Neutrophil (primary cell): Measurements from ENCODE around the gene DDTL.

Experiments
- H3K27ac ChIP-seq: fragments of 200-600 bp; sonication (generic); 2 replicates; pipeline ENCODE4 v1.5.1; 2016; ENCODE audit warnings: mild to moderate bottlenecking, moderate library complexity
- H3K27me3 ChIP-seq: fragments of 200-600 bp; sonication (generic); 2 replicates; pipeline ENCODE4 v1.6.0; 2016; ENCODE audit warnings: mild to moderate bottlenecking
- H3K36me3 ChIP-seq: fragments of 200-600 bp; sonication (generic); 2 replicates; pipeline ENCODE4 v1.5.1; 2017
- H3K4me1 ChIP-seq, 2 experiments: fragments of 200-600 bp in 1 of 2; sonication (generic) in 1 of 2; 1 replicate in 1 of 2; 2 replicates in 1 of 2; pipeline versions ENCODE4 v1.5.1 to v1.6.1; 2013 to 2016; ENCODE audit warnings: low read depth in 1 of 2, low read length in 1 of 2, mild to moderate bottlenecking in 1 of 2, moderate library complexity in 1 of 2; ENCODE audit not compliant: control insufficient read depth in 1 of 2, insufficient read depth in 1 of 2
- H3K4me3 ChIP-seq, 2 experiments: fragments of 200-600 bp in 1 of 2; sonication (generic) in 1 of 2; 1 replicate in 1 of 2; 2 replicates in 1 of 2; pipeline ENCODE4 v1.5.1; 2013 to 2016; ENCODE audit warnings: low read depth in 1 of 2, low read length in 1 of 2, mild to moderate bottlenecking in 1 of 2, moderate library complexity in 1 of 2
- H3K9me3 ChIP-seq: fragments of 200-600 bp; sonication (generic); 2 replicates; pipeline ENCODE4 v1.5.1; 2016
- TF ChIP-seq, protein P1 (sequence below): fragments of 200-600 bp; sonication (generic); IDR thresholded peaks from 2 replicates; pipeline ENCODE4 v1.5.1; 2016; ENCODE audit warnings: antibody characterized with exemption

The DDTL gene

DNA sequence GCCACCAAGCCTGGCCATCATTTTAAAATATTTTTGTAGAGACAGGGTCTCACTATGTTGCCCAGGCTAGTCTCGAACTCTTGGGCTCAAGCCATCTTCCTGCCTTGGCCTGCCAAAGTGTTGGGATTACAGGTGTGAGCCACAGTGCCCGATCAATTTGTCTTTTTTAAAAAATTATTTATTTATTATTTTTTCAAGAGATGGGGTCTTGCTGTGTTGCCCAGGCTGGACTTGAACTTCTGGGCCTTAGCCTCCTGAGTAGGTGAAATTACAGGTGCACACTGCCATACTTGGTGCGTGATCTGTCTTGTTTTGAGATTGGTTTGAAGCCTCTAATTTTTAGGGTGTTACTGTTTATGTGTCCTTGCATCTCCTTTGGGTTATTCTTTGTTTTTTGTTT is 54.6 kb downstream of the DDTL start:
- no peak overlapping the region for H3K27ac ChIP-seq
- H3K4me3 ChIP-seq: no peak overlapping the region
- no peaks in the 10 kb centered on the region for H3K27me3 ChIP-seq
- H3K4me1 ChIP-seq: no peaks in the 10 kb centered on the region
- H3K9me3 ChIP-seq: no peaks in the 10 kb centered on the region
- TF ChIP-seq, protein P1, sequence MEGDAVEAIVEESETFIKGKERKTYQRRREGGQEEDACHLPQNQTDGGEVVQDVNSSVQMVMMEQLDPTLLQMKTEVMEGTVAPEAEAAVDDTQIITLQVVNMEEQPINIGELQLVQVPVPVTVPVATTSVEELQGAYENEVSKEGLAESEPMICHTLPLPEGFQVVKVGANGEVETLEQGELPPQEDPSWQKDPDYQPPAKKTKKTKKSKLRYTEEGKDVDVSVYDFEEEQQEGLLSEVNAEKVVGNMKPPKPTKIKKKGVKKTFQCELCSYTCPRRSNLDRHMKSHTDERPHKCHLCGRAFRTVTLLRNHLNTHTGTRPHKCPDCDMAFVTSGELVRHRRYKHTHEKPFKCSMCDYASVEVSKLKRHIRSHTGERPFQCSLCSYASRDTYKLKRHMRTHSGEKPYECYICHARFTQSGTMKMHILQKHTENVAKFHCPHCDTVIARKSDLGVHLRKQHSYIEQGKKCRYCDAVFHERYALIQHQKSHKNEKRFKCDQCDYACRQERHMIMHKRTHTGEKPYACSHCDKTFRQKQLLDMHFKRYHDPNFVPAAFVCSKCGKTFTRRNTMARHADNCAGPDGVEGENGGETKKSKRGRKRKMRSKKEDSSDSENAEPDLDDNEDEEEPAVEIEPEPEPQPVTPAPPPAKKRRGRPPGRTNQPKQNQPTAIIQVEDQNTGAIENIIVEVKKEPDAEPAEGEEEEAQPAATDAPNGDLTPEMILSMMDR: no peak
- H3K36me3 ChIP-seq: no peaks in the 10 kb centered on the region
